ENCODE measurements around the gene PRPF6. TPM values are rescaled to one million over a fixed set of nuclear protein-coding genes. Genes with fewer than 3 reads are reported as not detected.
A peak's percentile ranks its signal among the peaks of the same experiment; 100 is the strongest.

Gene PRPF6
- total RNA-seq, 6 donors from 2014 or later, result 60.5 to 113 (median 68.0) TPM

GRCh38 chr20:63940071-63940471 lies 40.9 kb upstream of the PRPF6 start:
- TF ChIP-seq POLR2AphosphoS5 (IDR thresholded peaks at IDR 0.05), result no peak
- no peak for TF ChIP-seq EP300 (IDR thresholded peaks at IDR 0.05)
- no peak for TF ChIP-seq POLR2A (IDR thresholded peaks at IDR 0.05)
- no peak for TF ChIP-seq CTCF (IDR thresholded peaks at IDR 0.05)
- ATAC-seq (ENCODE audit: low FRiP score in 2 of 2) (no peak), DNase-seq (no peak)
- Histone ChIP-seq H3K4me3 (no peak overlapping the region), H3K9me3 (no peaks in the 10 kb centered on the region), H3K27ac (no peak overlapping the region), H3K36me3 (peaks cover 8 to 77% (median 59%) of the 10 kb centered on the region in 4 donors), H3K27me3 (no peaks in the 10 kb centered on the region), H3K4me1 (peaks cover 15 to 29% (median 19%) of the 10 kb centered on the region in 4 donors)
- WGBS, 2 donors, result 93 to 95% methylated on average over 12 to 19 of the region's 23 CpGs

- ATAC-seq (ENCODE audit: low FRiP score in 2 of 2) (no peak), DNase-seq (peak in 1 of 2 donors; percentile 86)
- Histone ChIP-seq H3K4me1 (peaks cover 15 to 29% (median 19%) of the 10 kb centered on the region in 4 donors), H3K4me3 (no peak overlapping the region), H3K9me3 (no peaks in the 10 kb centered on the region), H3K27ac (peak overlapping the region; percentile 82 to 91 (median 83)), H3K36me3 (peaks cover 8 to 77% (median 60%) of the 10 kb centered on the region in 4 donors), H3K27me3 (no peaks in the 10 kb centered on the region)
- TF ChIP-seq EP300 (IDR thresholded peaks at IDR 0.05) (no peak), CTCF (IDR thresholded peaks at IDR 0.05) (no peak), POLR2A (IDR thresholded peaks at IDR 0.05) (no peak), POLR2AphosphoS5 (IDR thresholded peaks at IDR 0.05) (no peak)
- WGBS, 2 donors, result 94% methylated on average over 27 to 56 of the region's 58 CpGs
These were observed 40.3 kb upstream of the PRPF6 start for GRCh38 chr20:63940472-63941266.

GRCh38 chr20:63941282-63942081 lies 39.5 kb upstream of the PRPF6 start:
- Histone ChIP-seq H3K9me3 (no peaks in the 10 kb centered on the region), H3K4me3 (peak overlapping the region in 1 of 4 donors; percentile 23), H3K4me1 (peaks cover 15 to 29% (median 19%) of the 10 kb centered on the region in 4 donors), H3K36me3 (peaks cover 8 to 78% (median 62%) of the 10 kb centered on the region in 4 donors), H3K27me3 (no peaks in the 10 kb centered on the region), H3K27ac (peak overlapping the region; percentile 82 to 91 (median 83))
- ATAC-seq (ENCODE audit: low FRiP score in 2 of 2), result peak; percentile 31 to 65
- WGBS, 2 donors, result 63 to 66% methylated on average over 22 to 28 of the region's 39 CpGs
- DNase-seq, result peak; percentile 72 to 86
- TF ChIP-seq POLR2A (IDR thresholded peaks at IDR 0.05) (no peak), CTCF (IDR thresholded peaks at IDR 0.05) (no peak), POLR2AphosphoS5 (IDR thresholded peaks at IDR 0.05) (peak; percentile 25 to 29)

- no peak for TF ChIP-seq EP300 (IDR thresholded peaks at IDR 0.05)
- no peak for TF ChIP-seq POLR2A (IDR thresholded peaks at IDR 0.05)
- TF ChIP-seq POLR2AphosphoS5 (IDR thresholded peaks at IDR 0.05), result peak in 1 of 2 donors; percentile 29
- H3K4me3 ChIP-seq, result no peak overlapping the region
- H3K27ac ChIP-seq, result peak overlapping the region; percentile 73 to 84 (median 82)
- H3K27me3 ChIP-seq, result no peaks in the 10 kb centered on the region
- no peaks in the 10 kb centered on the region for H3K9me3 ChIP-seq
- 56 to 58% methylated on average over 27 to 30 of the region's 30 CpGs for WGBS, 2 donors
- ATAC-seq (ENCODE audit: low FRiP score in 2 of 2), result no peak
- peaks cover 8 to 79% (median 61%) of the 10 kb centered on the region in 4 donors for H3K36me3 ChIP-seq
- peaks cover 15 to 33% (median 23%) of the 10 kb centered on the region in 4 donors for H3K4me1 ChIP-seq
- DNase-seq, result peak; percentile 47 to 69
These were observed 38.5 kb upstream of the PRPF6 start for GRCh38 chr20:63942250-63942951.

All from upper lobe of left lung (tissue), 6 donors.